Skeletal muscle cell (primary cell): ENCODE measurements around the gene TRMT5.
A peak's percentile ranks its signal among the peaks of the same experiment; 100 is the strongest.

ENCODE experiments used
- DNase-seq: peaks from one replicate; pipeline ENCODE4 v3.0.0-alpha.2; 2010; ENCODE audit warnings: low read depth
- H3K4me3 ChIP-seq: 2 replicates; pipeline ENCODE4 v1.5.1; 2011; ENCODE audit warnings: low read depth, mild to moderate bottlenecking, control low read depth, low read length, moderate library complexity

Gene TRMT5

GRCh38 chr14:60968671-60969070 lies 12.2 kb downstream of the TRMT5 start:
- H3K4me3 ChIP-seq: no peak overlapping the region
- DNase-seq: no peak

GRCh38 chr14:60968099-60968498 lies 12.8 kb downstream of the TRMT5 start:
- no peak for DNase-seq
- H3K4me3 ChIP-seq: no peak overlapping the region

- H3K4me3 ChIP-seq: no peak overlapping the region
- peak; percentile 78 for DNase-seq
Observed at GRCh38 chr14:60965402-60965801, 15.5 kb downstream of the TRMT5 start.

GRCh38 chr14:60964904-60965303 lies 16.0 kb downstream of the TRMT5 start:
- H3K4me3 ChIP-seq: no peak overlapping the region
- DNase-seq: no peak

GRCh38 chr14:60963761-60964160 lies 17.1 kb downstream of the TRMT5 start:
- no peak overlapping the region for H3K4me3 ChIP-seq
- no peak for DNase-seq

- H3K4me3 ChIP-seq: no peak overlapping the region
Observed at GRCh38 chr14:60958146-60958545, 22.7 kb downstream of the TRMT5 start.

GRCh38 chr14:60956632-60957031 lies 24.2 kb downstream of the TRMT5 start:
- H3K4me3 ChIP-seq: no peak overlapping the region
- DNase-seq: no peak

More at GRCh38 chr14:60958146-60958545, 22.7 kb downstream of the TRMT5 start:
- no peak for DNase-seq

GRCh38 chr14:60956202-60956601 lies 24.7 kb downstream of the TRMT5 start:
- H3K4me3 ChIP-seq: no peak overlapping the region
- no peak for DNase-seq

GRCh38 chr14:60951776-60952435 lies 29.0 kb downstream of the TRMT5 start:
- no peak for DNase-seq
- no peak overlapping the region for H3K4me3 ChIP-seq

GRCh38 chr14:60946773-60947172 lies 34.1 kb downstream of the TRMT5 start:
- no peak for DNase-seq
- H3K4me3 ChIP-seq: no peak overlapping the region

- H3K4me3 ChIP-seq: no peak overlapping the region
- no peak for DNase-seq
Observed at GRCh38 chr14:60945984-60946383, 34.9 kb downstream of the TRMT5 start.

GRCh38 chr14:60944204-60944603 lies 36.7 kb downstream of the TRMT5 start:
- no peak overlapping the region for H3K4me3 ChIP-seq
- DNase-seq: no peak

- H3K4me3 ChIP-seq: no peak overlapping the region
- DNase-seq: no peak
Observed at GRCh38 chr14:60943637-60944032, 37.2 kb downstream of the TRMT5 start.

- H3K4me3 ChIP-seq: no peak overlapping the region
- no peak for DNase-seq
Observed at GRCh38 chr14:60935319-60935718, 45.6 kb downstream of the TRMT5 start.

GRCh38 chr14:60933920-60934655 lies 46.8 kb downstream of the TRMT5 start:
- no peak overlapping the region for H3K4me3 ChIP-seq

GRCh38 chr14:60931218-60931617 lies 49.7 kb downstream of the TRMT5 start:
- peak; percentile 49 for DNase-seq
- H3K4me3 ChIP-seq: no peak overlapping the region

More at GRCh38 chr14:60933920-60934655, 46.8 kb downstream of the TRMT5 start:
- DNase-seq: no peak

GRCh38 chr14:60926002-60926401 lies 54.9 kb downstream of the TRMT5 start:
- no peak for DNase-seq
- no peak overlapping the region for H3K4me3 ChIP-seq

- no peak overlapping the region for H3K4me3 ChIP-seq
- no peak for DNase-seq
Observed at GRCh38 chr14:60925286-60925685, 55.6 kb downstream of the TRMT5 start.

- no peak for DNase-seq
Observed at GRCh38 chr14:60922050-60922449, 58.8 kb downstream of the TRMT5 start.

More at GRCh38 chr14:60922050-60922449, 58.8 kb downstream of the TRMT5 start:
- no peak overlapping the region for H3K4me3 ChIP-seq
